ENCODE results near the gene SLC49A4. TPM values are rescaled to one million over a fixed set of nuclear protein-coding genes. Genes with fewer than 3 reads are reported as not detected.

The SLC49A4 gene
- polyA plus RNA-seq, 2 of the 4 experiments (the other 2 are of a cell fraction), result 11.1 to 16.2 TPM

DNA sequence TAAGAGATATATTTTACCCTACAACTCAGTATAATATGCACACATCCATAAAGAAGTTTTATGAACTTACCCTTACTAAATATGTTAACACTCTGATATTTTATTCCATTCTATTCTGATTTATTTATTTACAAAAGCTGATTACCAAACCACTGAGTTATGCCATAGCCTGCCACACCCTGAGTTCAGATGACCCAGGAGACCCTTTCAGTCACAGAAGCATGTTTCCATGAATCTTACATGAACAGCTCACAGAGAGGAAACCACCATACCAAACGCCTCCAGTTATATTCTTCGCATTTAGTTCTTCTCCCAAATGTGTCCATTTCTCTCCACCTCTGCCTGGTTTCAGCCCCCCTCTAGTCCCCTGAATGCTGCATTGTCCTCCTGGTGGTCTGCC is 129.2 kb downstream of the SLC49A4 start:
- POLR2A ChIA-PET, result no interaction called here
- CTCF ChIA-PET, result interaction anchor here (1.7 kb wide), 1 partner anchor 19 kb away, joined by 3 read pairs; no protein-coding TSS in a partner anchor
- Histone ChIP-seq H3K27ac (no peak overlapping the region), H3K4me1 (no peaks in the 10 kb centered on the region), H3K9me3 (no peaks in the 10 kb centered on the region), H3K4me2 (no peak overlapping the region), H3K4me3 (no peak overlapping the region)
- 54% methylated on average over 2 of the region's 2 CpGs for WGBS (ENCODE audit: missing lambda C conversion rate)
- DNase-seq (ENCODE audit: low read depth in 1 of 2, low spot score in 1 of 2), result no peak
- ATAC-seq, result no peak
- no peak for FAIRE-seq
- no peak for TF ChIP-seq GATA3 (IDR thresholded peaks at IDR 0.05; ENCODE audit: borderline replicate concordance)
- no peak for TF ChIP-seq TFCP2L1 (CRISPR knock-in tag; IDR thresholded peaks at IDR 0.05)
- TF ChIP-seq MYC (IDR thresholded peaks at IDR 0.05; ENCODE audit: borderline replicate concordance, low read length), result no peak
- TF ChIP-seq, protein P1, sequence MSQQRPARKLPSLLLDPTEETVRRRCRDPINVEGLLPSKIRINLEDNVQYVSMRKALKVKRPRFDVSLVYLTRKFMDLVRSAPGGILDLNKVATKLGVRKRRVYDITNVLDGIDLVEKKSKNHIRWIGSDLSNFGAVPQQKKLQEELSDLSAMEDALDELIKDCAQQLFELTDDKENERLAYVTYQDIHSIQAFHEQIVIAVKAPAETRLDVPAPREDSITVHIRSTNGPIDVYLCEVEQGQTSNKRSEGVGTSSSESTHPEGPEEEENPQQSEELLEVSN (IDR thresholded peaks at IDR 0.05; ENCODE audit: borderline replicate concordance, low read depth), result no peak
- TF ChIP-seq, protein P2, sequence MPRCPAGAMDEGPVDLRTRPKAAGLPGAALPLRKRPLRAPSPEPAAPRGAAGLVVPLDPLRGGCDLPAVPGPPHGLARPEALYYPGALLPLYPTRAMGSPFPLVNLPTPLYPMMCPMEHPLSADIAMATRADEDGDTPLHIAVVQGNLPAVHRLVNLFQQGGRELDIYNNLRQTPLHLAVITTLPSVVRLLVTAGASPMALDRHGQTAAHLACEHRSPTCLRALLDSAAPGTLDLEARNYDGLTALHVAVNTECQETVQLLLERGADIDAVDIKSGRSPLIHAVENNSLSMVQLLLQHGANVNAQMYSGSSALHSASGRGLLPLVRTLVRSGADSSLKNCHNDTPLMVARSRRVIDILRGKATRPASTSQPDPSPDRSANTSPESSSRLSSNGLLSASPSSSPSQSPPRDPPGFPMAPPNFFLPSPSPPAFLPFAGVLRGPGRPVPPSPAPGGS (IDR thresholded peaks at IDR 0.05), result no peak
- no peak for TF ChIP-seq HOXB5 (CRISPR knock-in tag; IDR thresholded peaks at IDR 0.05)
- TF ChIP-seq SREBF2 (IDR thresholded peaks at IDR 0.05), result no peak
- TF ChIP-seq MAZ (IDR thresholded peaks at IDR 0.05; ENCODE audit: borderline replicate concordance, low read depth, low read length), result no peak
- no peak for TF ChIP-seq BHLHE40 (IDR thresholded peaks at IDR 0.05; ENCODE audit: low read depth, low read length)
- TF ChIP-seq NR3C1 (IDR thresholded peaks at IDR 0.05), result no peak
- TF ChIP-seq POLR2AphosphoS2 (conservative IDR thresholded peaks at IDR 0.05; ENCODE audit: low read length), result no peak
- TF ChIP-seq, protein P3, sequence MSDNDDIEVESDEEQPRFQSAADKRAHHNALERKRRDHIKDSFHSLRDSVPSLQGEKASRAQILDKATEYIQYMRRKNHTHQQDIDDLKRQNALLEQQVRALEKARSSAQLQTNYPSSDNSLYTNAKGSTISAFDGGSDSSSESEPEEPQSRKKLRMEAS (IDR thresholded peaks at IDR 0.05), result no peak
- TF ChIP-seq ZC3H11A (IDR thresholded peaks at IDR 0.05), result no peak
- no peak for TF ChIP-seq RFX5 (IDR thresholded peaks at IDR 0.05)

DNA sequence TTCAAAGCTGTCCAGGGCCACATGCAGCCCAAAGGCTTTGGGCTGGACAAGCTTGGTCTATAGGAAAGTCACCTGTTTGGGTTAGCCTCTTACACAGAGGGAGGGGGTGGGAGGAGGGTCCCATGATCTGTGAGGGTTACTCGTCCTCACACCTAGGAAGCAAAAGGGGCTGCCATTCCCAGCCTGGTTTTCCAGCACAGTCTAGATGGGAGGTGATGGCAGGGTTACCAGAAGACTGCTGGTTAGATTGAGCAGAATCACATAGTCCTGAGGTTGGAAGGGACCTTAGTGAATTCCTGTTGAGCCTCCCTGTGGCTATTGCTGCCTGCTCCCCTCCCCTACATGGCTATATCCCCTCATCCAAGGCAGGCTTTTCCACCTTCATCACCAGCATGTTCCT is 130.9 kb downstream of the SLC49A4 start:
- ChIA-PET CTCF (interaction anchor here (0.6 to 1.7 kb wide), 4 partner anchors 17 to 1464 kb away, joined by 3 to 10 read pairs (median 3); no protein-coding TSS in a partner anchor), POLR2A (no interaction called here)
- DNase-seq (ENCODE audit: low read depth in 1 of 2, low spot score in 1 of 2), result no peak
- Histone ChIP-seq H3K27ac (no peak overlapping the region), H3K4me3 (no peak overlapping the region), H3K9me3 (no peaks in the 10 kb centered on the region), H3K4me2 (no peak overlapping the region), H3K4me1 (no peaks in the 10 kb centered on the region)
- no peak for FAIRE-seq
- ATAC-seq, result no peak
- WGBS (ENCODE audit: missing lambda C conversion rate), result 24% methylated on average over 1 of the region's 1 CpG
- TF ChIP-seq, protein P2 (IDR thresholded peaks at IDR 0.05), result no peak
- TF ChIP-seq HOXB5 (CRISPR knock-in tag; IDR thresholded peaks at IDR 0.05), result no peak
- no peak for TF ChIP-seq ZFP36 (IDR thresholded peaks at IDR 0.05; ENCODE audit: borderline replicate concordance, partially characterized antibody)
- TF ChIP-seq, protein P4, sequence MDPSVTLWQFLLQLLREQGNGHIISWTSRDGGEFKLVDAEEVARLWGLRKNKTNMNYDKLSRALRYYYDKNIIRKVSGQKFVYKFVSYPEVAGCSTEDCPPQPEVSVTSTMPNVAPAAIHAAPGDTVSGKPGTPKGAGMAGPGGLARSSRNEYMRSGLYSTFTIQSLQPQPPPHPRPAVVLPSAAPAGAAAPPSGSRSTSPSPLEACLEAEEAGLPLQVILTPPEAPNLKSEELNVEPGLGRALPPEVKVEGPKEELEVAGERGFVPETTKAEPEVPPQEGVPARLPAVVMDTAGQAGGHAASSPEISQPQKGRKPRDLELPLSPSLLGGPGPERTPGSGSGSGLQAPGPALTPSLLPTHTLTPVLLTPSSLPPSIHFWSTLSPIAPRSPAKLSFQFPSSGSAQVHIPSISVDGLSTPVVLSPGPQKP (IDR thresholded peaks at IDR 0.05; ENCODE audit: low read depth, low read length), result no peak
- no peak for TF ChIP-seq NFE2L2 (conservative IDR thresholded peaks at IDR 0.05; ENCODE audit: low read length)
- TF ChIP-seq NPAS2 (CRISPR knock-in tag; IDR thresholded peaks at IDR 0.05; ENCODE audit: borderline replicate concordance), result no peak
- TF ChIP-seq USF2 (IDR thresholded peaks at IDR 0.05), result no peak
- no peak for TF ChIP-seq NR3C1 (IDR thresholded peaks at IDR 0.05)
- no peak for TF ChIP-seq RNF2 (IDR thresholded peaks at IDR 0.05; ENCODE audit: borderline replicate concordance, low read depth)
- TF ChIP-seq MAFK (IDR thresholded peaks at IDR 0.05; ENCODE audit: partially characterized antibody), result no peak

All from A549 (cell line).